H1 (cell line): Measurements from ENCODE around the gene F7. TPM values are rescaled to one million over a fixed set of nuclear protein-coding genes. Genes with fewer than 3 reads are reported as not detected.

ENCODE experiments used
- CREB1 ChIP-seq: IDR thresholded peaks from 2 replicates; pipeline ENCODE4 v1.6.1; 2012; ENCODE audit warnings: inconsistent platforms
- RNF2 ChIP-seq: fragments of 200-900, 300-1000 bp; sonication (generic); IDR thresholded peaks from 2 replicates; pipeline ENCODE4 v1.7.1; 2016; ENCODE audit warnings: borderline replicate concordance, low read depth, mild to moderate bottlenecking, antibody characterized with exemption, low read length; ENCODE audit not compliant: poor library complexity, severe bottlenecking; ENCODE audit errors: missing control alignments
- SAP30 ChIP-seq: fragments of 300-600 bp; sonication (generic); IDR thresholded peaks from 2 replicates; pipeline ENCODE4 v1.7.1; 2012; ENCODE audit warnings: low read length, moderate library complexity, mild to moderate bottlenecking, inconsistent platforms; ENCODE audit not compliant: insufficient read depth, insufficient replicate concordance
- SP1 ChIP-seq: IDR thresholded peaks from 2 replicates; pipeline ENCODE4 v1.6.1; 2011; ENCODE audit warnings: low read depth, low read length
- polyA plus RNA-seq, 7 experiments: library from polyadenylated mRNA; depleted of rRNA in 3 of 7; stranded (reverse) in 5 of 7; unstranded in 2 of 7; fragments of >200 nt in 5 of 7; fragments of 200-250 nt in 2 of 7; gene quantifications; 1 replicate in 5 of 7; 2 replicates in 1 of 7; 4 replicates in 1 of 7; pipeline versions ENCODE4 v1.2.1 to v1.2.3, GENCODE V29; 2011 to 2013; ENCODE audit warnings: missing spikeins in 2 of 7, mixed read lengths in 2 of 7
- total RNA-seq: library from RNA; stranded (reverse); fragmentation: NEBNext Ultra II Directional; extraction: Animal tissue kit (Norgen Biotek cat#: 25700); gene quantifications from 2 replicates; pipeline ENCODE4 v1.2.1, GENCODE V29; 2021
- TF ChIP-seq, protein P1 (sequence below), 3 experiments: IDR thresholded peaks; 1 replicate in 2 of 3; 2 replicates in 1 of 3; pipeline versions ENCODE4 v1.5.1 to v1.6.1; 2011; ENCODE audit warnings: low read length in 3 of 3, mild to moderate bottlenecking in 3 of 3, inconsistent platforms in 2 of 3, low read depth in 1 of 3, moderate library complexity in 1 of 3; ENCODE audit not compliant: insufficient read depth in 1 of 3; ENCODE audit errors: control extremely low read depth in 1 of 3

F7 gene
- total and polyA plus RNA-seq, 2 of the 8 experiments (the other 6 are each of a cell fraction or from before 2014, with no cell fraction given) = 0.43 to 0.98 TPM

DNA sequence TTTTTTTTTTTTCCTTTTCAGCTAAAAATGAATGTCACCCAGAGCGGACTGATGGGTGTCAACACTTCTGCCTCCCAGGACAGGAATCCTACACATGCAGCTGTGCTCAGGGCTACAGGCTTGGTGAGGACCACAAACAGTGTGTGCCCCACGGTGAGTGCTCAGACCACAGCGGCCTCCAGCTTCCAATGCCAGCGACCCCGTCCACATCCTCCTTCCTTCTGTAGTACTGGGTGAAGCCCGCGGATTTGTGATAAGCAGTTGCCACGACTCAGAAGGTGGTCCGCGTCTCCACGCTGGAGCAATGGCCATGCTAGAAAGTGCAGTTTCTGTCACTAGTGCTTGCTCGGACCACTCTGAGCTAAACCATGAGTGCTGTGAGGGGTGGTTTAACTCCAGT, 58.9 kb downstream of the F7 start (continued):
- TF ChIP-seq RNF2 = no peak
- no peak for TF ChIP-seq CREB1
- TF ChIP-seq SP1 = no peak
- no peak for TF ChIP-seq SAP30
- TF ChIP-seq, protein P1, sequence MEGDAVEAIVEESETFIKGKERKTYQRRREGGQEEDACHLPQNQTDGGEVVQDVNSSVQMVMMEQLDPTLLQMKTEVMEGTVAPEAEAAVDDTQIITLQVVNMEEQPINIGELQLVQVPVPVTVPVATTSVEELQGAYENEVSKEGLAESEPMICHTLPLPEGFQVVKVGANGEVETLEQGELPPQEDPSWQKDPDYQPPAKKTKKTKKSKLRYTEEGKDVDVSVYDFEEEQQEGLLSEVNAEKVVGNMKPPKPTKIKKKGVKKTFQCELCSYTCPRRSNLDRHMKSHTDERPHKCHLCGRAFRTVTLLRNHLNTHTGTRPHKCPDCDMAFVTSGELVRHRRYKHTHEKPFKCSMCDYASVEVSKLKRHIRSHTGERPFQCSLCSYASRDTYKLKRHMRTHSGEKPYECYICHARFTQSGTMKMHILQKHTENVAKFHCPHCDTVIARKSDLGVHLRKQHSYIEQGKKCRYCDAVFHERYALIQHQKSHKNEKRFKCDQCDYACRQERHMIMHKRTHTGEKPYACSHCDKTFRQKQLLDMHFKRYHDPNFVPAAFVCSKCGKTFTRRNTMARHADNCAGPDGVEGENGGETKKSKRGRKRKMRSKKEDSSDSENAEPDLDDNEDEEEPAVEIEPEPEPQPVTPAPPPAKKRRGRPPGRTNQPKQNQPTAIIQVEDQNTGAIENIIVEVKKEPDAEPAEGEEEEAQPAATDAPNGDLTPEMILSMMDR (IDR thresholded peaks at IDR 0.05; ENCODE audit: control extremely low read depth in 1 of 3, insufficient read depth in 1 of 3, low read depth in 1 of 3, low read length in 3 of 3) = no peak
- TF ChIP-seq, all 59 proteins: peak for 0
